Activated CD8-positive, alpha-beta memory T cell treated with anti-CD3 and anti-CD28 coated beads for 48 hours (primary cell): ENCODE measurements around the gene MSMP.

Experiments
- DNase-seq, 3 experiments: peaks; one replicate each; pipeline ENCODE4 v3.0.0-alpha.2; 2020; ENCODE audit warnings: low read depth in 2 of 3, low spot score in 2 of 3

The MSMP gene

GRCh38 chr9:35754264-35754663, at the start of gene MSMP:
Gene MSMP, minus strand, starts transcription at chr9:35754276. Its CDS starts 147 bp downstream, at chr9:35754129.
- no peak for DNase-seq

GRCh38 chr9:35801328-35802128, 47.5 kb upstream of the MSMP start:
- DNase-seq, result no peak

GRCh38 chr9:35800530-35800929, 46.5 kb upstream of the MSMP start:
- no peak for DNase-seq

DNA sequence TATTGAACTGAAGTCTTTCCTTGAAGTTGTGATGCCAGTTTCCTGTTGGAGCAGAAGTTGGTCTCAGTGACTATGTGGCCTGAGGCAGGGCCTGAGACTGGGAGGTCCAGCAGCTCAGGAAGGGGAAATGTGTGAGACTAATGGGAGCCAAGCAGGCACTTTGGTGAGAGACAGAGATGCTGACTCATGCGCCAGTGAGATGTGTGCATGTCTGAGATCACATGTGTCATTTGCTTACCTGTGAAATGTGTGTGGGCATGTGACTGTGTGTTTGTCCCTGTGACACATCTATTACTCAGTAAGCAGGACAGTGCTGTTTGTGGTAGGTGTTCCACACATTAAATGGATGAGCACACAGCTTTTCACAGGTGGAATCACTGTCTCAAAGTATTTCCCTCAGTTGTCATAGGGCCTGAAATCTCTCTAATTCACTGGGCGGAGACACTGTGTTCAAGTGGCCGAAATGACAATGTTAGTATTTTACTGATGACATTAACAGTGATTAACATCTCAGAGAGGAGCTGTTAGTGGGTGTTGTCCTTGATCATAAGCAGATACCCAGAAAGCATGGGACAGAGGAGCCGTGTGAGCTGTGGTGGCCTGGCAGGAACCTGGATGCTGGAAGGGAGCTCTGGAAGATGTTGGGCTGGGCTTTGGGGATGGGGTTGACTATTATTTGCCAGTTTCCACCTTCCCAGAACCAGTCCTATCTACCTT, 44.7 kb upstream of the MSMP start:
- peak in 1 of 3 experiments; percentile 26 for DNase-seq

GRCh38 chr9:35797311-35798109, 43.4 kb upstream of the MSMP start:
- no peak for DNase-seq

DNA sequence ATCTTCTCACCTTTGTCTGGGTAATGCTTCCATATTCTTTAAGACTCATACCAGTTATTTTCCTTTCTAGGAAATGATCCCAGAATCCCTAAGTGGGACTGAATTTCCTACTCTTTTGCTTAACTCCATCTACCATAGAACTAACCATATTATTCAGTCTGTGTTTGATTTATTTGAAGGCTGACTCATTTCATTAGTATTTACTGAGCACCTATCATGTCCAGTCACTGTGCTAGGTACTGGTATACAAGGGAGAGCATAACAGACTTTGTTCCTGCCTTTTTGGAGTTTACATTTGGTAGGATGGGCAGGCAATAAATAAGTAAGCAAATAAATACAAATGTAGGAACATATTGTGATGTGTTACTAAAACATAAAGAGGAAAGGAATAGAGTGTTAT, 41.6 kb upstream of the MSMP start:
- DNase-seq, result no peak

DNA sequence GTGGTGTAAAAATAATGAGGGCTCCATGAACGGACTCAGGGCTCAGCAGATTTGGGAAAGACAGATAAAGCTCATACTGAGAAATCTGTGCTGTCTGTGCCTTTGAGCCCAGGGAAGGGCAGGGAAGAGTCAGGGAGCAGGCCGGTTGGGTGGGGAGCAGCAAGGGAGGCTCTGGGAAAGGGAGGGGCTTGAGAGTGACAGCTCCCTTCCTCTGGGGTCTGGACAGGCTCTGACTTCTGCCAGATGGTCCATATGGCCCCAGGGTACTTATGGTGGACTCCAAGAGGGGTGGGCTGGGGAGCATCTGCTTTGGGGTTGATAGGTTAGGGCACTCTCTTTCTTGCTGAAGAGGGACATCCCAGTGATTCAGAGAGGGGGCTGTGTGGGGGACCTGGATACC, 39.4 kb upstream of the MSMP start:
- no peak for DNase-seq

DNA sequence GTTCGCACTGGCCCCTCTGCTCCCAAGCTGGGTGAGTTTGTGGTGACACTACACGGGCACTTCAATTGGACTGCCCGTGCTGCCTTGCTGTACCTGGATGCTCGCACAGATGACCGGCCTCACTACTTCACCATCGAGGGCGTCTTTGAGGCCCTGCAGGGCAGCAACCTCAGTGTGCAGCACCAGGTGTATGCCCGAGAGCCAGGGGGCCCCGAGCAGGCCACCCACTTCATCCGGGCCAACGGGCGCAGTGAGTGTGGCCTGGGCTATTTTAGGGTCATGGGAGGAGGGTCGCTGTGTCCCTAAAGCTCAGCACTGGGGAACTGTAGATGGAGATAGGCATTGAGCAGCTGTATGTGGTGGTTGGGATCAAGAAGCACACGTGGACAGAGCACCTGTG, 38.8 kb upstream of the MSMP start:
- no peak for DNase-seq

- DNase-seq, result no peak
Measured at GRCh38 chr9:35792024-35792813, 38.1 kb upstream of the MSMP start.

- DNase-seq, result no peak
Measured at GRCh38 chr9:35791297-35791921, 37.3 kb upstream of the MSMP start, which contains the start of gene NPR2. Gene NPR2, plus strand, starts transcription at chr9:35791591. Its CDS starts 818 bp downstream, at chr9:35792409.

- peak in 1 of 3 experiments; percentile 23 for DNase-seq
Measured at GRCh38 chr9:35790385-35791296, 36.6 kb upstream of the MSMP start.

- DNase-seq, result no peak
Measured at GRCh38 chr9:35790025-35790384, 35.9 kb upstream of the MSMP start.

- DNase-seq, result no peak
Measured at GRCh38 chr9:35789541-35789940, 35.5 kb upstream of the MSMP start.

- no peak for DNase-seq
Measured at GRCh38 chr9:35783418-35783817, 29.3 kb upstream of the MSMP start.

DNA sequence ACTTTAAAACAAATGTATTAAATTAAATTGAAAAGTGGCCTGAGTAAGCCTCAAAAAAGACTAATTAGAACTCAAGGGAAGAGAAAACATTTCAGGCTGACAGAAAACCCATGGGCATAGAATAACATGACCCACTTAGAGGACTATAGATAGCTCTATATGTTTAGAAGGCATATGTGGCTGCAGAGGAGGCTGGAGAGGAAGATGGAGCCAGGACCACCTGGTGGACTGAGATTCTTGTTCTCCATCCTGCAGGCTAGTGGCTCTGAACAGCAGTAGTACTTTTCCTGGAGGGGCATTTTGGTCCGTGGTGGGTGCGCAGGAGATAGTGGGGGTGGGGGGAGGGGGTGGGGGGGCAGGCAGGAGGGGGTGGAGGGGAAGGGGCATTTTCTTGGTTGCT, 27.0 kb upstream of the MSMP start:
- DNase-seq, result no peak

DNA sequence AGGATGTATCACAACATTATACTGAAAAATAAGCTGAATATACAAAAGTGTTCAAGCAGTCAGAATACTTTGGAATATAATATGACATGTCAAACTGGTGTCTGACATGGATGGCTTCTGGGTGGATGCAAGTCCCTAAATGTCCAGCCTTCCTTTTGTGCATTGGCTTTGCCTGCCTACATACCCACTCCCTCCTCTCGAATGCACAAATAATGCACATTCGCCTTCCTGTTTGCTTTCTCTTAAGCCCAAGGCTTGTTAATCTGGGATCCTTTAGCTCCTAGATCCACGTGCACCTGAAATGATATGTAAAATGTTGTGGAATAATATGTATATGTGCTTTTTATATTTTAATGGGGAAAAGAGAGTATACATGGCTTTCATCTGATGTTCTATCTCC, 24.4 kb upstream of the MSMP start:
- DNase-seq, result no peak

- DNase-seq, result no peak
Measured at GRCh38 chr9:35776018-35776417, 21.9 kb upstream of the MSMP start.

GRCh38 chr9:35774907-35775635, 21.0 kb upstream of the MSMP start:
- DNase-seq, result no peak

DNA sequence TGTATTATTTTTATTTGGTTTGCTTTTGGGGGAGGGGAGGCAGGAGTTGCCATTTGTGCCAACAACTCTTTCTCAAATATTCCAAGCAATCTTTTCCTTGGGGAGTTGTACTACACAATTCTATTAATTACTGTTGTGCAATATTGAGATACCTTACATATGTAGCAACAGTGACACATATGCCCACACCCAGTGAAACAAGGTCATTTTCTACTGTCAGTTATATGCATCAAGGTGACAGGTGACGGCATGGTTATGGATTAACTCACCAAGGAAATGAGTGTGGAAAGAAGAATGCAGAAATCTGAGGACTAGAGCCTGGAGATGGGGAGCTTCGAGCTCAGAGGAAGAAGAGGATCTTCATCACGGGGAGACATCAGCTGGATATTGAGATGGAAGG, 17.9 kb upstream of the MSMP start:
- no peak for DNase-seq
